Type B pancreatic cell (in vitro differentiated cells): Measurements from ENCODE around the gene SMTNL2. TPM values are rescaled to one million over a fixed set of nuclear protein-coding genes. Genes with fewer than 3 reads are reported as not detected.
"Not testable (repeated sequence)": the region's sequence is repeated elsewhere in the genome, so short reads cannot be mapped to it uniquely, and the experiment has no call there.

ENCODE experiments used
- DNase-seq: peaks from one replicate; pipeline ENCODE4 v3.0.0; 2021; ENCODE audit warnings: mixed read lengths; ENCODE audit not compliant: unreplicated experiment; ENCODE audit errors: extremely low spot score
- H3K27ac Mint-ChIP-seq: 2 replicates; pipeline ENCODE4 v1.8.0; 2021; ENCODE audit warnings: mild to moderate bottlenecking, mixed read lengths
- H3K27me3 Mint-ChIP-seq: 2 replicates; pipeline ENCODE4 v1.8.0; 2021; ENCODE audit warnings: mixed read lengths
- H3K36me3 Mint-ChIP-seq: 2 replicates; pipeline ENCODE4 v1.8.0; 2021; ENCODE audit warnings: mixed read lengths
- H3K4me1 Mint-ChIP-seq: one replicate; pipeline ENCODE4 v1.8.0; 2021; ENCODE audit warnings: mixed read lengths; ENCODE audit not compliant: unreplicated experiment
- H3K4me3 Mint-ChIP-seq: 2 replicates; pipeline ENCODE4 v1.8.0; 2021; ENCODE audit warnings: mild to moderate bottlenecking, mixed read lengths
- H3K9me3 Mint-ChIP-seq: 2 replicates; pipeline ENCODE4 v1.8.0; 2021; ENCODE audit warnings: mixed read lengths
- total RNA-seq: library from RNA; stranded (reverse); gene quantifications from 2 replicates; pipeline ENCODE4 v1.2.1, GENCODE V29; 2021; ENCODE audit warnings: low replicate concordance
- TF ChIP-seq, protein P1 (sequence below): fragments of 200-600 bp; sonication (generic); conservative IDR thresholded peaks from 2 replicates; pipeline ENCODE4 v1.5.0; 2021; ENCODE audit warnings: antibody characterized with exemption, mild to moderate bottlenecking

The SMTNL2 gene
- total RNA-seq, 1 donor from 2014 or later, result 25.5 TPM

DNA sequence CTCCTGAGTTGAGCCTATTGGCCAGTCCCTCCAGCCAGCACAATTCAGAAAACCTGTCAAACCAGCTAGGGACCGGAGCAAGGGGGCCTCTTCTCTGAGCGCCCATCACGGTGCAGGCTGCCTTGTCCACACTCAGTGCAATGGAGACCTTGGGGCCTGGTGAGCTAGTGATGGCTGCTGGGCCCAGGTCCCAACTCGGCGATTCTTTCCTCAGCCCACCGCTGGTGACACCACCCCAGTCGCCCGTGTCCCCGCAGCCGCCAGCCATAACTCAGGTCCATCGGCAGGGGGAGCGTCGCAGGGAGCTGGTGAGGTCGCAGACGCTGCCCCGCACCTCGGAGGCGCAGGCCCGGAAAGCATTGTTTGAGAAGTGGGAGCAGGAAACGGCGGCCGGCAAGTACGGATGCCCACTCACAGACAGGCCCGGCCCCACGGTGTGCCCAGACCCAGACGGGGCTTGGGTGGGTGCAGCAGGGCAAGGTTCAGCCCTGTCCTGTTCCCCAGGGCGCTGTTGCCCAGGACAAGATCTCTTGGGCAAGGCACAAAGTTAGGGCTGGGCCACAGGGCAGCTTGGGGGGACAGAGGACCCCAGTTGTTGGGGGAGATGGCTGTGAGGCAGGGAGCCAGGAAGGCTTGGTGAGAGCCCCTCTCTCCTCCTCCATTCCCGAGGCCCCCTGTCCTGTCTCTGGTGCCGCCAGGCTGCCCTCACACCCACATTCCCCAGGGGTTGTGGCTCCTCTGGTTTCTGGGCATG is 10.8 kb downstream of the SMTNL2 start:
- DNase-seq, result no peak
- peak overlapping the region; percentile 72 for H3K4me3 Mint-ChIP-seq
- peak overlapping the region; percentile 62 for H3K27ac Mint-ChIP-seq
- no peaks in the 10 kb centered on the region for H3K36me3 Mint-ChIP-seq
- H3K9me3 Mint-ChIP-seq, result no peaks in the 10 kb centered on the region
- TF ChIP-seq, protein P1, sequence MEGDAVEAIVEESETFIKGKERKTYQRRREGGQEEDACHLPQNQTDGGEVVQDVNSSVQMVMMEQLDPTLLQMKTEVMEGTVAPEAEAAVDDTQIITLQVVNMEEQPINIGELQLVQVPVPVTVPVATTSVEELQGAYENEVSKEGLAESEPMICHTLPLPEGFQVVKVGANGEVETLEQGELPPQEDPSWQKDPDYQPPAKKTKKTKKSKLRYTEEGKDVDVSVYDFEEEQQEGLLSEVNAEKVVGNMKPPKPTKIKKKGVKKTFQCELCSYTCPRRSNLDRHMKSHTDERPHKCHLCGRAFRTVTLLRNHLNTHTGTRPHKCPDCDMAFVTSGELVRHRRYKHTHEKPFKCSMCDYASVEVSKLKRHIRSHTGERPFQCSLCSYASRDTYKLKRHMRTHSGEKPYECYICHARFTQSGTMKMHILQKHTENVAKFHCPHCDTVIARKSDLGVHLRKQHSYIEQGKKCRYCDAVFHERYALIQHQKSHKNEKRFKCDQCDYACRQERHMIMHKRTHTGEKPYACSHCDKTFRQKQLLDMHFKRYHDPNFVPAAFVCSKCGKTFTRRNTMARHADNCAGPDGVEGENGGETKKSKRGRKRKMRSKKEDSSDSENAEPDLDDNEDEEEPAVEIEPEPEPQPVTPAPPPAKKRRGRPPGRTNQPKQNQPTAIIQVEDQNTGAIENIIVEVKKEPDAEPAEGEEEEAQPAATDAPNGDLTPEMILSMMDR, result peak; percentile 68
- H3K27me3 Mint-ChIP-seq, result no peaks in the 10 kb centered on the region
- H3K4me1 Mint-ChIP-seq, result peaks cover 40% of the 10 kb centered on the region

- H3K4me3 Mint-ChIP-seq, H3K36me3 Mint-ChIP-seq, H3K27ac Mint-ChIP-seq, DNase-seq, H3K27me3 Mint-ChIP-seq, H3K9me3 Mint-ChIP-seq: not testable (repeated sequence)
- peaks cover 40% of the 10 kb centered on the region for H3K4me1 Mint-ChIP-seq
Measured at GRCh38 chr17:4595685-4596342, 11.5 kb downstream of the SMTNL2 start.

DNA sequence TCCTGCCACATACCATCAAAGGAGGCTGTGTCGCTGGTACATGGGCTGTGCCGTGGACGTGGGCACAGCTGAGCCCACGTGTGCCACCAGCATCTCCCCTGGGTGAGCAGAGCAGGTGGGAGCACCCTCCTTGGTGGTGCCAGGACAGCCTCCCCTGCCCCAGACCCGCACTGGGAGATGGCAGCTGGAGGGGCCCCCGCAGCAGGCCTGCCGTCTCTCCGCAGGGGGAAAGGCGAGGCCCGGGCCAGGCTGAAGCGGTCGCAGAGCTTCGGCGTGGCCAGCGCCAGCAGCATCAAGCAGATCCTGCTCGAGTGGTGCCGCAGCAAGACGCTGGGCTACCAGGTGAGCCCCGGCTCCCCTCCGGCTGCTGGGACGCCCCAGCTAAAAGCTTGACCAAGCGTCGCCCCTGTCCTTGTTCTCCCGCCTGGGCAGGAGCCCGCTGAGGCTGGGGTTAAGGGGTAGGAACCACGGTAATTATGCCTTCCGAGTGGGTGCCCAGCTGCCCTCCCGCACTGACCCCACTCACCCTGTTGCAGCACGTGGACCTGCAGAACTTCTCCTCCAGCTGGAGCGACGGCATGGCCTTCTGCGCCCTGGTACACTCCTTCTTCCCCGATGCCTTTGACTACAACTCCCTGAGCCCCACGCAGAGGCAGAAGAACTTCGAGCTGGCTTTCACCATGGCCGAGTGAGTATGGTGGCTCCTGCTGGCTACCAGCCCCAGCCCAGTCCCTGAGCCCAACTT is 12.5 kb downstream of the SMTNL2 start:
- no peak overlapping the region for H3K27ac Mint-ChIP-seq
- TF ChIP-seq, protein P1, result no peak

DNA sequence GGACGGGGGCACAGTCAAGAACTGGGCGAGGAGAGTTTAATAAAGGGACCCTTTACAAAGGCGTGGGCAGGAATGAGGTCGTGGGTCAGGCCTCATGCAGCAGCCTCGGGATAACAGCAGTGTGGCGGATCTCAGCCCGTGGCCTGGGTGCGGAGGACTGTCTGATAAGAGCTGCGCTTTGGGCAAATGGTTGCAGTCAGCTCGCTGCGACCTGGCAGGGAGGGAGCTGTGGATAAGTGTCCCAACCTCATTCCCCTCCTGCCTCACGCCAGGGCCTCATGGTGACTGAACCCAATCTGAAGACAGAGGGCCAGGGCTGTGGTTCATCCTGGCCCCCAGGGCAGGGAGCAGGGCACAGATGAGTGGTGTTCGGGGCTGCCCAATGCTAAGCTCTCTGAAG is 13.6 kb downstream of the SMTNL2 start:
- Mint-ChIP-seq H3K27me3 (no peaks in the 10 kb centered on the region), H3K9me3 (no peaks in the 10 kb centered on the region), H3K36me3 (peaks cover under 1% of the 10 kb centered on the region), H3K27ac (no peak overlapping the region), H3K4me1 (peaks cover 39% of the 10 kb centered on the region), H3K4me3 (peak overlapping the region; percentile 20)
- TF ChIP-seq, protein P1, result no peak
- DNase-seq, result no peak

More for the DNA sequence above, 12.5 kb downstream of the SMTNL2 start:
- DNase-seq, result no peak
- no peaks in the 10 kb centered on the region for H3K27me3 Mint-ChIP-seq
- no peaks in the 10 kb centered on the region for H3K9me3 Mint-ChIP-seq
- H3K36me3 Mint-ChIP-seq, result no peaks in the 10 kb centered on the region
- no peak overlapping the region for H3K4me3 Mint-ChIP-seq
- H3K4me1 Mint-ChIP-seq, result peaks cover 42% of the 10 kb centered on the region

DNA sequence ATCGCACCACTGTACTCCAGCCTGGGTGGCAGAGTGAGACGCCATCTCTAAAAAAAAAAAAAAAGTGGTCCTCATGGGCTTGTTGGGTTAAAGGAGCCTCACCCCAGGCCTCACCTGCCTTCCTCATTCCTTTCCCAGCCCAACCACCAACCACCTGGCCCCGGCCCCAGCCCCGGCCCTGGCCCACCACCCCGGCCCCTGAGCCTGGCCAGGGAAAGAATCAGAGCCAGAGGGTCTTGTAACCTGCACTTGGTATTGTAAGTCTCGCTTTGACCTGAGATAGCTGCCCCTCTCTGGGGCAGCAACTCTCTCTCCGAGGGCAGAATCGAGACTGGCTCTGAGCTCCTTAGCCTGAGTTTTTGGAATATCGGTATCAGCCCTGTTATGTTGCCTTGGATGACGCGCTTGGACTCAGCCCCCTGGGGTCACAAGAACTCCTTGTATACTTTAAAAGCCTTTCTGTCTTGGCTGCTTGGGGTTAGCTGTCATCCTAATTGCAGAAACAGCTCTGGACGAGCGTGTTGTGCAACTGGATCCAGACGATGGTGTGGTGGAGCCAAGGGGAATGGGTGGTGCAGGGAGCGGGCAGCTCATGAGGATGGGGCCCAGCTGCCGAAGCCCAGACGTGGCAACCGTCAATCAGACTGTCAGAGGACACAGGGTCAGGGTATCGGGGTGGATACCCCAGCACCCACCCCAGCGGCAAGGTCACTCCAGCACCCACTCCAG is 14.6 kb downstream of the SMTNL2 start:
- DNase-seq, result no peak
- Mint-ChIP-seq H3K9me3 (no peaks in the 10 kb centered on the region), H3K36me3 (peaks cover 6% of the 10 kb centered on the region), H3K4me1 (peaks cover 40% of the 10 kb centered on the region), H3K27ac (peak overlapping the region; percentile 80), H3K27me3 (no peaks in the 10 kb centered on the region), H3K4me3 (peak overlapping the region; percentile 77)
- TF ChIP-seq, protein P1, result no peak
